ENCODE data around the gene MRPS10.

MRPS10 gene

GRCh38 chr6:42168650-42169049, 49.0 kb downstream of the MRPS10 start:
- H3K4me3 ChIP-seq (ENCODE audit: low read depth, low read length) = no peak overlapping the region
- DNase-seq = no peak
- no peaks in the 10 kb centered on the region for H3K27me3 ChIP-seq (ENCODE audit: insufficient read depth, low read depth, severe bottlenecking)
- H3K36me3 ChIP-seq = no peaks in the 10 kb centered on the region
- no peak overlapping the region for H3K27ac ChIP-seq
- TF ChIP-seq CTCF (IDR thresholded peaks at IDR 0.05; ENCODE audit: low read depth, low read length) = peak; percentile 64
- H3K9me3 ChIP-seq (ENCODE audit: severe bottlenecking) = no peaks in the 10 kb centered on the region

GRCh38 chr6:42166444-42167141, 51.1 kb downstream of the MRPS10 start:
- peak overlapping the region; percentile 43 for H3K27ac ChIP-seq
- TF ChIP-seq CTCF (IDR thresholded peaks at IDR 0.05; ENCODE audit: low read depth, low read length) = peak; percentile 87
- H3K36me3 ChIP-seq = no peaks in the 10 kb centered on the region
- H3K4me3 ChIP-seq (ENCODE audit: low read depth, low read length) = no peak overlapping the region
- no peaks in the 10 kb centered on the region for H3K9me3 ChIP-seq (ENCODE audit: severe bottlenecking)
- no peaks in the 10 kb centered on the region for H3K27me3 ChIP-seq (ENCODE audit: insufficient read depth, low read depth, severe bottlenecking)
- DNase-seq = peak; percentile 95

- no peak for TF ChIP-seq CTCF (IDR thresholded peaks at IDR 0.05; ENCODE audit: low read depth, low read length)
- Histone ChIP-seq H3K27me3 (ENCODE audit: insufficient read depth, low read depth, severe bottlenecking) (no peaks in the 10 kb centered on the region), H3K36me3 (no peaks in the 10 kb centered on the region), H3K9me3 (ENCODE audit: severe bottlenecking) (no peaks in the 10 kb centered on the region), H3K27ac (no peak overlapping the region), H3K4me3 (ENCODE audit: low read depth, low read length) (no peak overlapping the region)
- DNase-seq = peak; percentile 52
These were observed 52.6 kb downstream of the MRPS10 start for GRCh38 chr6:42165016-42165415.

GRCh38 chr6:42163981-42164380, 53.7 kb downstream of the MRPS10 start:
- no peak overlapping the region for H3K27ac ChIP-seq
- no peak overlapping the region for H3K4me3 ChIP-seq (ENCODE audit: low read depth, low read length)
- no peaks in the 10 kb centered on the region for H3K36me3 ChIP-seq
- H3K27me3 ChIP-seq (ENCODE audit: insufficient read depth, low read depth, severe bottlenecking) = no peaks in the 10 kb centered on the region
- H3K9me3 ChIP-seq (ENCODE audit: severe bottlenecking) = no peaks in the 10 kb centered on the region
- no peak for TF ChIP-seq CTCF (IDR thresholded peaks at IDR 0.05; ENCODE audit: low read depth, low read length)
- no peak for DNase-seq

- no peaks in the 10 kb centered on the region for H3K27me3 ChIP-seq (ENCODE audit: insufficient read depth, low read depth, severe bottlenecking)
- no peak overlapping the region for H3K4me3 ChIP-seq (ENCODE audit: low read depth, low read length)
- DNase-seq = no peak
These were observed 54.8 kb downstream of the MRPS10 start for GRCh38 chr6:42162812-42163211.

More at GRCh38 chr6:42162812-42163211, 54.8 kb downstream of the MRPS10 start:
- Histone ChIP-seq H3K27ac (peak overlapping the region; percentile 34), H3K9me3 (ENCODE audit: severe bottlenecking) (no peaks in the 10 kb centered on the region), H3K36me3 (no peaks in the 10 kb centered on the region)
- no peak for TF ChIP-seq CTCF (IDR thresholded peaks at IDR 0.05; ENCODE audit: low read depth, low read length)

All from WERI-Rb-1 (cell line).